ENCODE results near the gene ALOX5AP.

The ALOX5AP gene

DNA sequence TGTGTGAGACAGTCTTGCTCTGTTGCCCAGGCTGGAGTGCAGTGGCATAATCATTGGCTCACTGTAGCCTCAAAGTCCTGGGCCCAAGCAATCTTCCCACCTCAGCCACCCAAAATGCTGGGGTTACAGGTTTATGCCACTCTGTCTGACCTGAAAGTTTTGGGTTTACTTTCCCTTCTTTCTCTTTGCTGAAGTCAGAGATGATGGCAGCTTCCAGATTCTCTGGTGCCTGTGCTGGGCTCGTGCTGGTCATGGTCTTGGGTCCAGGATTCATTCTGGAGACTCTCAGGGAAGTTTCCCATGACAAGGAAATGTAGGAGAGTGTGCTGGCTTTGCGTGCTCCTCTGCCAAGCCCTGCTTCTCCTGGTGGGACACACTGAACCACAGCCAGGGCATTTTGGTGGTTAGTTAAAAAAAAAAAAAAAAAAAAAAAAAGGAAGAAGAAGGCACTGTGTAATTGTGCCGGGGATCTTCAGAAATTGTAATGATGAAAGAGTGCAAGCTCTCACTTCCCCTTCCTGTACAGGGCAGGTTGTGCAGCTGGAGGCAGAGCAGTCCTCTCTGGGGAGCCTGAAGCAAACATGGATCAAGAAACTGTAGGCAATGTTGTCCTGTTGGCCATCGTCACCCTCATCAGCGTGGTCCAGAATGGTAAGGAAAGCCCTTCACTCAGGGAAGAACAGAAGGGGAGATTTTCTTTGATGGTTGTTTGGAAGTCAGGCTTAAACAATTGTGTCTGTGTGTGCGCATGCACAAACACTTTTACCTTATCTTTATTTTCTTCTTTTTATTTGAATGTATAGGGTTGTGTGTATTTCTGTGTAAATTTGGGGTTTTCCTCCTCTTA lies at the start of gene ALOX5AP:
ALOX5AP (plus strand) TSS at position 519 of the 847 bp plus-strand sequence; CDS start at position 582, 63 bp downstream.
- peak in 1 of 4 experiments; percentile 3 for DNase-seq

DNA sequence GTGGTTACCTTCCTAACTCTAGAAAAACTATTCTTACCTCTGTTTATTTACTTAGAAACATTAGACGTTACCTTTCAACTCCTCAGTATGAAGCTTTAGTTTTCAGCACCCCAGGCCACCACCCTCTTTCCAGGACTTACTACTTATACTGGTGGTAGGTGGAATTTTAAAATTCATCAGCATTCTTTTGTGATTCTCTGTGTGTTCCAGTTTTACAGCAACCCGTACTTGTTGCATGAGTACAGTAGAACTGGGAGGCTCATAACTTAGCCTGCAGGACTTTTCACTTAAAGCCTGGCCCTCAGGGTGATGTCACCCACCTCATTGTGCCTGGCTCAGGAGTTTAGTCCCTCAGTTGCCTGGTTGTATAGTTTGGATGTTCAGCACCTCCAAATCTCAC lies 49.4 kb upstream of the ALOX5AP start:
- no peak for DNase-seq

GRCh38 chr13:30687601-30688000 lies 47.7 kb upstream of the ALOX5AP start:
- no peak for DNase-seq

DNA sequence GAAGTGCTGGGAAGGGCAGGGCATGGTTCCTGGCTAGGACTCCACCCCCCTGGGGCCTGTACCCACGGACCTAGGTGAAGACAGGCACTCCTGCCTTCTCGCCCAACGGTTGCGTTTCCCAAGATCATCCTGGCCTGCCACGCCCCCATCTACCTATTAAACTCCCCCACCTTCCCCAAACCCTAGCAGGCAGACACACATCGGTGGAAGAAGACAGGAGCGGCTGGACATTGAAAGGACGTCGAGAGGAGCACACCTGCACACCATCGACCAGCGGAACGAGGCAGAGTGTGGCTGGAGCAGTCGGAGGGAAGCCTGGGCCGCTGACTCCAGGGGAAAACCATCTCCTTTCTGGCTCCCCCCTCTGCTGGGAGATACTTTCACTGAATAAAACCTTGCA lies 45.6 kb upstream of the ALOX5AP start:
- DNase-seq = no peak

GRCh38 chr13:30690282-30691188 lies 44.8 kb upstream of the ALOX5AP start:
- DNase-seq = no peak

DNA sequence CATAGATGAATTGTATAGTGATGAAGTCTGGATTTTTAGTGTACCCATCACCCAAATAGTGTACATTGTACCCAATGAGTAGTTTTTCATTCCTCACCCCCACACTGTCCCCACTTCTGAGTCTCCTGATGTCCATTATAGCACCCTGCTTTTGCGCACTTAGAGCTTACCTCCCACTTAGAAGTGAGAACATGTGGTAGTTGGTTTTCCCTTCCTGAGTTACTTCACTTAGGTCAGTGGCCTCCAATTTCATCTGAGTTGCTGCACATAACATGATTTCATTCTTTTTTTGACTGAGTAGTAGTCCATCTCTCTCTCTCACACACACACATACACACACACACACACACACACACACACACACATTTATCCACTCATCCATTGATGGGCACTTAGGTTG lies 43.2 kb upstream of the ALOX5AP start:
- DNase-seq = no peak

DNA sequence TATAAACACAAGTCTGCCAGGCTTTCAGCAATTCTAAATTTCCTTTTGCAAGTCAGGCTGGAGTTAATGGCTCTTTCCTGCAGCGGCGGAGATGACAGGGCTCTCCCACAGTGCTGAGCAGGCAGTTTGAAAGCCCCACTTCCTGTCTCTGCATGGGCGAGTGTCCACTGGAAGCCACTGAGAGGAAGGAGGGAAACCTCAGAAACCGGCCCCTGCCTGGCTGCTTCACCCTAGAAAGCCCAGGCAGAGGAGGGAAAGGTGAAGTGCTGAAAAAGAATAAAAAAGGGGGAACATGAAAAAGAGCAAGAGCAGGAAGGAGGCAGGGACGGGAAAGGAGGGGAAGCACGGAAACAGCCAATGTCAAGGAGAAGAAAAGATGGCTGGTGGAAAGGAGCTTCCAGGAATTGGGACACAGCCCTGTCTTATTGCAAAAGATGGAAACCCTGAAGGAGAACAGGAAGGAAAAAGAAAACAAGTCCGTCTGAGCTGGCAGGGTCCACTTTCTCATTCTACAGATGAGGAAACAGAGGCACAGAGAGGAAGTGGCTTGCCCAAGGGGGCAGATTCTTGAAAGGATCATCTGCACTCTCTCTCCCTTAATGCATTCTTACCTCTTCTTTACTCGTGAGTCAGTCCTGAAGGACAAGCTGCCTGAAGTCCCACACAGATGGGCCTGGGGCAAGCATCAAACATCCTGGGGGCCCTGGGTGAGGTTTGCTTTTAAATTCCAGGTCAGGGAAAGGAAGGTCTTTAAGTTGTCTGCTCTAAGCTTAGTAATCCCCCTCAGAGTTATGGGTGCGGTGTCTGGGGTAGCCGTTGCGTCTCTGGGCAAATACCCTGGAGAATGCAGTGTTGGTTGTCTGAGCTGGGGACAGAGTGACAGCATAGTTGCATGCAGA lies 38.8 kb upstream of the ALOX5AP start:
- no peak for DNase-seq

GRCh38 chr13:30697177-30697953 lies 38.0 kb upstream of the ALOX5AP start:
- no peak for DNase-seq

- DNase-seq = no peak
Observed at GRCh38 chr13:30697996-30698401, 37.3 kb upstream of the ALOX5AP start.

- DNase-seq = no peak
Observed at GRCh38 chr13:30698488-30699005, 36.8 kb upstream of the ALOX5AP start.

DNA sequence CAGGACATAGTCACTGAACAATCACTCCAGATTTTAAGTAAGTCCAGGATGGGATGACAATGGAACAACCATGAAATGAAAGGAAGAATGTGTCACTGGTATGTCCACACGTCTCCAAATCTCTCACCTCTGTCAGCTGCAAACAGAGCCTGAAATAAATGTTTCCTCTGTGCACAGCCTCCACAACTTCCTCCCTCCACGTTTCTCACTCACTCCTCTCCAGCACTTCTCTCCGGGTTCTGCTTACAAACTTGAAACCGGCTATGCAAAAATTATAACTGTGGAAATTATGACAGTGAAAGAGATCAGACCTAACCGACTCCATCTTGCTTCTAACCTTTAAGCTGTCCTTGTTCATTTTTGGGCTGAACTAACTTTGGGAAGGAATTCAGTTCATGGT lies 35.0 kb upstream of the ALOX5AP start:
- DNase-seq = no peak

- DNase-seq = no peak
Observed at GRCh38 chr13:30702006-30702405, 33.3 kb upstream of the ALOX5AP start.

DNA sequence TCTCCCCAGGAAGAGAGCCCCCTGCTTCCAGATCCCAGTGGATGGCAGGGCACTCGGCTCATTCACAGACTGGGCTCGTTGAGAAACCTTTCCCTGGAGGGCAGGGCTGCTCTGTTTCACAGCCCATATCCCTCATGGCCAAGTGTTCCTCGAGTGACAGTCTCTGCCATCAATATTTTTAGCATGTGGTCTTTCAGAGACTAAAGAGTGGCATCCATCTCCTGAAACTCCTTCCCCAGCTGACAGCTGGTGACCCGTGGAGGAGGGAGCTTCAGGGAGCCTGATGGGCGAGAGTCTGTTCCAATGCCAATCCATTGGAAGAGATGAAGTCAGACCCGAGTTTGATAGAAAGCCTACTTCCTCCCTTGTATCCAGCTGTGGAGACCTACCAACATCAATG lies 30.7 kb upstream of the ALOX5AP start:
- no peak for DNase-seq

DNA sequence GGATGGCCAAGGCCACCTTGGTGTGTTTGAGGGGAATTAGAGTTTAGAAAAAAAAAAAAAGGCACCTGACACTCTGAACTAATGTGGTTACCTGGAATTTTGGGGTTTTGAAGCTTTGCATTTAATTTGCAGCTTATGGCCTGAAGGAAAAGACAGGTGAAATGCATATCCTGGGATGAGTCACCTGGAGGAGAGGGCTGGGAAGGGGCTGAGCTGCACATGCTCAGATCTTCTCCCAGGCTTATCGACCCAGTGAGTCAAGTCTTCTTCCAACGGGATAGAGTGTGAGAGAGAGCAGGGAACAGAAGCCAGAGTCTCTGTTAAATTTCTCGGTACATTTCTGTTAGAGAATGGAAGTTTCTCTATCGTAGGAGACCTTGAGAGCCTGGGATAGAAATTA lies 29.7 kb upstream of the ALOX5AP start:
- DNase-seq = no peak

- DNase-seq = no peak
Observed at GRCh38 chr13:30708541-30708940, 26.8 kb upstream of the ALOX5AP start.

DNA sequence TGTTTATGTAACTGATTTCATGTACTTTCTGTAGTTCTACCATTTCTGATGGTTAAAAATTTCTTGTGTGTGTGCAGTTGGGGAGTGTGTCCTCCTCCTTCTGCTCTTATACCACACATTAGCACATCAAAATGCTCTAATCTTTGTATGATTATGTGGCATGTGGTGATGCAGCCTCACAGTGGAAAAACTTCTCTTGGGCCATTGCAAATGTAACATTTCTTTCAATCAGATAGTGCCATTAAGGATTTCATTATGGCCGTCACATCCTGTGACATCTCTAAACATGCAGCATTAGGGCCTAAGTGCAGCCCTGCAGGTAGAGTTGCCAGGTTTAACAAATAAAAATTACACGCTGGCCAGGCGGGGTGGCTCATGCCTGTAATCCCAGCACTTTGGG lies 24.9 kb upstream of the ALOX5AP start:
- no peak for DNase-seq

DNA sequence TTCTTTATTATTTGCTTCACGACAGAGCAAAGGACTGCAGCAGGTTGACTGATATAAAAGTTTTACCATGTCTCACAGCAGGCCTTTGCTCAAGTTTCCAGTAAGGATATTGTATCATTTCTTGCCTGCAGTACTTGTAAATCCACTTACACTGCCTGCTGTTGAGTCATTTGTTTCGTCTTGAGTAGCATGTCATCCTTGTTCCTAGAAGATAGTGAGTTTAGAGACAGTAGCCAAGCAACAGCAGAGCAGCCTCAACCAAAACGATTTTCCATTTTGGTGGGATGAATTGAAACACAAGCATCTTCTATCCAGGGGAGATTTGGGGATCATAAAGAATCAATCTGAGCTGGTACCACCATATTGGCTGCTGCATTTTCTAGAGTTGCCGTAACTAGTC lies 24.0 kb upstream of the ALOX5AP start:
- DNase-seq = no peak

DNA sequence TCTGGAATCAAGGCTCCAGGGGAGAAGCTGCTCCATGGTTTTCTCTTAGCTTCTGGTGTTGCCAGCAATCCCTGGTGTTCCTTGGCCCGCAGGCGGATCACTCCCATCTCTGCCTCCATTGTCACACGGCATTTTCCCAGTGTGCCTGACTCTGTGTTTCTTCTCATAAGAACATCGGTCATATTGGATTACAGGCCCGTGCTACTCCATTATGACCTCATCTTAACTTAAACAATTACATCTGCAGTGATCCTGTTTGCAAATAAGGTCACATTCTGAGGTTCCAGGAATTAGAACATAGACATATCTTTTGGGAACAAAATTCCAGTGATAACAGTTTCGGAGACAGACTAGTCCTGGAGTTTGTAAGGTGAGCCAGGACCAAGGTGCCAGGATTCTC lies 23.5 kb upstream of the ALOX5AP start:
- DNase-seq = no peak

DNA sequence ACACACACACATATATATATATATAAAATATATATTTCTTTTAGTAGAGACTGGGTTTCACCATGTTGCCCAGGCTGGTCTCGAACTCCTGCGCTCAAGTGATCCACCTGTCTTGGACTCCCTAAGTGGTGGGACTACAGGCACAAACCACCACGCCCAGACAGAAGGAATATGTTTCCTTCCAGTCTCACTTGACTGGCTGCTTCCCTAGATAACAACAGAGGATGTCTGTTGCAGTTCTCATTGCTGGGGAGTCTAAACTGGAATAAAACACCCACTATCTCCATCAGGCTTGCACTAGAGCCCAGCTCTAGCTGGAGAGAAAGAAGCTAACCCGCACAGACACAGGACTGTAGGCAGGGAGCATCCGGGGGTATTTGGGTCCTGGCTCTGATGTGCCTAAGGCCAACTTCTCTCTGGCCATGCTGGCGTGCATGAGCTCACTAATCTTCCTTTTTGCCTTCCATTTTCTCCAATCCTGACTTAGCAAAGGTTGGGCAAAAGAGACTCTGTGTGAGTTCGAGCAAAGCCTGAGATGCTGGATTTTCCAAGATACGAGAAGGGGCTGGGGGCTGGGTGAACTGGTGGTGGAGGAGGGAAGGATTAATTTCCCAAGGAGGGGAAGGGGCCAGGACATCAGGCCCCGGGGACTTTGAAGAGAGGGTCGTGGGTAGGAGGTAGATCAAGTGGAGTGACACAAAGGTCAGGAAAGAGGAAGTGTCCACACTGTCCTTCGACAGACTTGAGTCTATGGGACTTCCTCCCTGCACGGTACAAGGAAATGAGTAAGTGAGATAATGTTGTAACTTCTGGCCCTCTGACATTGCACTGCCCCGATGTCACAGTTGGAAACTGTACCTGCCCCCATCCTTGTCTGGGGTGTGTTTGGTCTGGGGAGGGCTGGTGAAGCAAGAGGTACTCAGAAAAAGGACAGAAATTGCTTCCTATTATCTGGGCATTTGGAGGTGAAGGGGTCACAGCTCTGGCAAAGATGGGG lies 22.5 kb upstream of the ALOX5AP start:
- DNase-seq = no peak

DNA sequence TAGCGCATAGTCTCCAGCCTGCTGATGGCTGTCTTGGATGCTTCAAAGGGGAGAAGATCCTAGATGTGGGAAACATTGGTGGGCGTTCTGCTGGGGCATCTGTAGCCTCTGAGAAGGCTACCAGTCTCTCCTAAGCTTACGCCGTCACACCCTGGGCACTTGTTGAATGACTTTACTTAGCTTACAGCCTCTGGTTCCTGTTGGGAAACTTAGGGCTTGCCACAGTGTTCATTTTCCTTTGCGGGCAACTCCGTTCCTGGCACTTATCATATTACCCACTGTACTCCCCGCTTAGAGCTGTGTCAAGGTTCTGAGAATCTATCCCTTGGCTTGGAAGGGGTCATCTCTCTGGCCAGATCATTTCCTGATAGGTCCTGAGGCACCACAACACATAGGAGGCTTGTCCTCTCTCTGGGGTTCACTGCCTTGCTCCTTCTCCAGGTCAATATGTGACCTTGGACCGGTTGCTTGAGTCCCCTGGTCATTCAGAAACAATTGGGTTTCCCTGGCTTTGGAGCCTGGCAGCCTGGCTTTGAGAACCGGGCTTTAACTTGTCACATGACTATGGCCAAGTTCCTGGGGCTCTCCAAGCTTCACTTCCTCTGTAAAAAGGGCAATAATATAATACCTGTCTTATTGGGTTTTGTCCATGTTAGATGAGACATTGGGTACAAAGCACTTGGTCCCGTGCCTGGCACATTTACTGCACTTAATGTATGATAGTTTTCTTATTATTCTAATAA lies 20.5 kb upstream of the ALOX5AP start:
- no peak for DNase-seq

All from activated CD4-positive, CD25-positive, alpha-beta regulatory T cell (primary cell).